Heart right ventricle (tissue), 16 donors: Measurements from ENCODE around the gene COL8A1. TPM values are rescaled to one million over a fixed set of nuclear protein-coding genes. Genes with fewer than 3 reads are reported as not detected.

Source experiments
- ATAC-seq, 8 donors: fragments of 200-7000 bp; cut with Tn5 transposase; one replicate each; pipeline ENCODE4 v1.9.1; 2020; ENCODE audit warnings: mild to moderate bottlenecking in 8 of 8, moderate library complexity in 8 of 8, moderate number of reproducible peaks in 1 of 8
- DNase-seq, 2 donors: peaks; one replicate each; pipeline ENCODE4 v3.0.0-alpha.2; 2020
- H3K27ac ChIP-seq, 10 donors: fragments of 200-600 bp; sonication (generic) in 2 of 10; one replicate each; pipeline versions ENCODE4 v1.5.0 to v1.8.0; 2020 to 2022; ENCODE audit warnings: mild to moderate bottlenecking in 3 of 10
- H3K27me3 ChIP-seq, 7 donors: fragments of 200-600 bp; one replicate each; pipeline ENCODE4 v1.8.0; 2021 to 2022; ENCODE audit warnings: mild to moderate bottlenecking in 2 of 7
- H3K36me3 ChIP-seq, 9 donors: fragments of 200-600 bp; sonication (generic) in 1 of 9; one replicate each; pipeline versions ENCODE4 v1.5.0 to v1.8.0; 2020 to 2022; ENCODE audit warnings: mild to moderate bottlenecking in 2 of 9
- H3K4me1 ChIP-seq, 9 donors: fragments of 200-600 bp; sonication (generic) in 1 of 9; one replicate each; pipeline versions ENCODE4 v1.5.0 to v1.8.0; 2020 to 2022; ENCODE audit warnings: mild to moderate bottlenecking in 4 of 9
- H3K4me3 ChIP-seq, 10 donors: fragments of 200-600 bp; sonication (generic) in 2 of 10; one replicate each; pipeline versions ENCODE4 v1.5.0 to v1.8.0; 2020 to 2022; ENCODE audit warnings: mild to moderate bottlenecking in 7 of 10, moderate library complexity in 2 of 10
- H3K9me3 ChIP-seq, 11 donors: fragments of 200-600 bp in 10 of 11; sonication (generic) in 2 of 11; one replicate each; pipeline versions ENCODE4 v1.5.0 to v1.8.0; 2013 to 2022; ENCODE audit warnings: mild to moderate bottlenecking in 2 of 11, control low read depth in 1 of 11, moderate library complexity in 1 of 11
- CTCF ChIP-seq, 9 donors: fragments of 200-600 bp; sonication (generic) in 2 of 9; IDR thresholded peaks; one replicate each; pipeline versions ENCODE4 v1.5.0 to v1.8.0; 2021 to 2022; ENCODE audit warnings: antibody characterized with exemption in 9 of 9, mild to moderate bottlenecking in 5 of 9, moderate library complexity in 1 of 9
- WGBS, 2 donors: extraction: QIAGEN DNeasy Blood & Tissue Kit; methylation state at CpG; one replicate each; pipeline ENCODE4 v1.1.7; 2013; ENCODE audit warnings: inconsistent platforms in 1 of 2; 5-methylcytosine and 5-hydroxymethylcytosine counted together
- intact Hi-C, 10 donors: fragments of 100-400 bp; cut with DNase I; formaldehyde crosslinking; loops; one replicate each; pipeline versions ENCODE4 v1.11.1 to v1.14.2; 2022
- polyA plus RNA-seq, 2 donors: library from polyadenylated mRNA; stranded (reverse); fragments of 200-250 nt; gene quantifications; one replicate each; pipeline ENCODE4 v1.2.3, GENCODE V29; 2013
- total RNA-seq, 10 donors: library from RNA; stranded (reverse); fragmentation: NEBNext Ultra II Directional in 3 of 10; extraction: Animal tissue kit (Norgen Biotek cat#: 25700) in 3 of 10; gene quantifications; one replicate each; pipeline versions ENCODE4 v1.2.1 to v1.2.4, GENCODE V29; 2021 to 2023
- donor health status: Arrhythmogenic right ventricular cardiomyopathy.
- donor health status: ischemic (EF 13 %, LVEDD 7.1; RV severe dilation, severe dysfunction).
- donor health status: healthy with polysubstance abuse.
- donor health status: DM: no; HTN: yes; CAD: no.
- donor health status: DM: no; HTN: no; CAD: no.
- donor health status: ischemic (EF 25% LVEDD 6.9; RV normal size, moderate dysfunction).
- donor health status: ischemic (EF 25% LVEDD 5.7; RV mildly dilated, moderate dysfunction).
- donor health status: healthy.
- donor health status: DM: yes; HTN: yes; CAD: no.
- donor health status: Ischemic cardiomyopathy.
- donor health status: ischemic (EF 35%, LVEDD 5.7; RV mildly dilated, moderate dysfunction).
- donor health status: nonischemic (EF 11% LVEDD 7.7; RV severe dilation, severe dysfunction).
- donor health status: DM: yes; HTN: yes; CAD: no.
- donor health status: PGD.
- donor health status: ischemic (EF 29% LVEDD 5.4; RV normal size, mild dysfunction).
- donor health status: nonischemic (EF 23%, LVEDD 6.1; RV moderate dilation, normal function).

The COL8A1 gene
- total and polyA plus RNA-seq, 12 donors: 7.5 to 32.2 (median 14.5) TPM

DNA sequence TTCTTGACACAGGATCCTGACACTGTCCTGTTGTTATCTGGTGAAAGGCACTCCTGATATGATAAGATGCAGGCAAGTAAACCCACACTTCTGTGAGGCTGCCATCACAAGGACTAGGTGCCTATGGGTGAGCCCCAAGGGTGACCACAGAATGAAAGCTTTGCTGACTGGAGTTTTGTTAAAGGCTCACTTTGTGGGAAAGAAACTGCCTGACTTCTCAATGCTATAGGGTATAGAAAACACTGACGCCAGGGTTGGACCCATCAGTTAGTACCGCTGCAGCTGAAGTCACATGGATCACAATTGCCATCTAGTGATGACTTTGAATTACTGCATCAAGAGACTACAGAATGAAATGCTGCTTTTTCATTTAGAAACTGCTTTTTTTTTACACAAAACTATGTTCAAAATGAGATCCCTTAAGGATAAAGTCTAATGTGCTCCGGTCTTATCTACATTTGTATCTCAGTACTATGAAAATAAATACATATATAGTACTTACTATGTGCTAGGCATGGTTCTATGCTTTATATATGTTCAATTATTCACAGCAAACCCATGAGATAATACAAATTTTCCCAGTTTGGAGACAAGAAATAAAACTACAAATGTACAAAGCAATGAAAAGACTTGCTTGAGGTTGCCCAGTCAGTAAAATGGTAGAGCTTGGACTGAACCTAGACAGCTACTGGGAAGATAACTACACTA is 115.0 kb downstream of the COL8A1 start:
- WGBS, 2 donors: 2 to 3% methylated on average over 3 of the region's 3 CpGs
- Histone ChIP-seq H3K27me3 (no peaks in the 10 kb centered on the region), H3K27ac (no peak overlapping the region), H3K36me3 (no peaks in the 10 kb centered on the region), H3K9me3 (no peaks in the 10 kb centered on the region), H3K4me3 (no peak overlapping the region), H3K4me1 (peaks cover 0 to 19% (median 4%) of the 10 kb centered on the region in 9 donors)
- ATAC-seq (peak in 6 of 8 donors; percentile 55 to 83 (median 79)), DNase-seq (no peak)
- TF ChIP-seq CTCF (IDR thresholded peaks at IDR 0.05): peak; percentile 49 to 85 (median 71)
- intact Hi-C loops: loop anchor here in 9 of 10 donors (1.0 to 10.0 kb wide), 14 partner anchors 109 to 936 kb away; no protein-coding TSS in a partner anchor

DNA sequence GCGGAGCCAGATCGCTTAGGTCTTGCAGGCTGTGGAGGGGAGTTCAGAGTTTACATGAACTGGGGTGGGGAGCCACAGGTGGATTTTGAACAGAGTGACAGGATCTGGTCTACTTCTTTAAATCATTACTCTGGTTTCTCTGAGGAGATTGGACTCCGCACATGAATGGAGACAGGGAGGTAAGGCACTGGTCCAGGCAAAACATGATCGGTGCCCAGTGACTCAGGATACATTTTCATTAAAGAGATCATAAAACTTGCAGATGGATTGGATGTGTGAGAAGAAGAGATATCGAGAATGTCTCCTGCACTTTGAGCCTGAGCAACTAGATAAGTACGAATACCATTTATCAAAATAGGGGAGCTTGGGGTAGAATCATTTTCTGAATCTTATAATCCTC is 117.4 kb downstream of the COL8A1 start:
- no peaks in the 10 kb centered on the region for H3K36me3 ChIP-seq
- no peak overlapping the region for H3K4me3 ChIP-seq
- WGBS, 2 donors: 82 to 88% methylated on average over 6 of the region's 6 CpGs
- H3K9me3 ChIP-seq: no peaks in the 10 kb centered on the region
- no peaks in the 10 kb centered on the region for H3K27me3 ChIP-seq
- no peak for ATAC-seq
- peak overlapping the region in 1 of 10 donors; percentile 1 for H3K27ac ChIP-seq
- DNase-seq: no peak
- no peak for TF ChIP-seq CTCF (IDR thresholded peaks at IDR 0.05)
- H3K4me1 ChIP-seq: peaks cover 0 to 39% (median 12%) of the 10 kb centered on the region in 9 donors
- intact Hi-C loops: loop anchor here in 5 of 10 donors (10.0 kb wide), 6 partner anchors 111 to 931 kb away; no protein-coding TSS in a partner anchor

- intact Hi-C loops: loop anchor here in 5 of 10 donors (10.0 kb wide), 6 partner anchors 113 to 933 kb away; no protein-coding TSS in a partner anchor
- no peaks in the 10 kb centered on the region for H3K36me3 ChIP-seq
- H3K27ac ChIP-seq: peak overlapping the region in 2 of 10 donors; percentile 25 to 41
- no peak overlapping the region for H3K4me3 ChIP-seq
- H3K27me3 ChIP-seq: no peaks in the 10 kb centered on the region
- peaks cover 0 to 53% (median 12%) of the 10 kb centered on the region in 9 donors for H3K4me1 ChIP-seq
- ATAC-seq (no peak), DNase-seq (no peak)
- whole genome bisulfite sequencing, 2 donors: 37 to 42% methylated on average over 2 of the region's 2 CpGs
- no peaks in the 10 kb centered on the region for H3K9me3 ChIP-seq
- TF ChIP-seq CTCF (IDR thresholded peaks at IDR 0.05): no peak
Observed at GRCh38 chr3:99757966-99758365, 119.6 kb downstream of the COL8A1 start.

DNA sequence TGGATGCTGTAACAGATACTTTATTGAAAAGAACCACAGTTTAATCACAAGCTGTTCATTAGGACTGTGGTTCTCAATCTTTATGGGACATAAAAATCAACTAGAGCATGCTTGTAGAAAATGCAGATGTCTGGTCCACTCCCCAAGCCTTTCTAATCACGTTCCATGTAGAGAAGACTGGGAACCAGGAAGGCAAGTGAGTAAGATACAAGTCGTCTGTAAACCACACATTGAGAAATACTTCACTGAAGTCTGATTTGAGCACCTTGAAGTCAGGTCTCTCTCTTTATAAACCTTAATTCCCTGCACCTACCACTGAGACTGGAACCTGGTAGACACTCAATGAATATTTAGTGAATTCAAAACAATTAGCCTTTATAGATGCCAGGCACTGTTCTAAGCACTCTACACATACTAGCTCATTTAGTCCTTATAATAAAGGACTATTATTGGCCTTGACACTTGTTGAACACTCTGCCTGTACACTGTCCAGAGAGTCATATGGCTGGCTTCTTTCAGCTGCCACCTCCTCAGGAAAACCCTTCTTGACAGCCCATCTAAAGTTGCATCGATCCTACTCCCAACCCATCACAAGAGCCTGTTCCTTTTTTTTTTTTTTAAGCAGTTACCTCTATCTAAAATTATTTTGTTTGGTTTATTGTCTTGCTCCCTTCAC is 120.2 kb downstream of the COL8A1 start:
- WGBS, 2 donors: 65 to 66% methylated on average over 3 of the region's 3 CpGs
- intact Hi-C loops: loop anchor here in 5 of 10 donors (10.0 kb wide), 6 partner anchors 114 to 934 kb away; no protein-coding TSS in a partner anchor
- peak in 4 of 8 donors; percentile 63 to 78 (median 70) for ATAC-seq
- TF ChIP-seq CTCF (IDR thresholded peaks at IDR 0.05): no peak
- Histone ChIP-seq H3K36me3 (no peaks in the 10 kb centered on the region), H3K9me3 (no peaks in the 10 kb centered on the region), H3K4me1 (peaks cover 0 to 47% (median 8%) of the 10 kb centered on the region in 9 donors), H3K27ac (peak overlapping the region in 2 of 10 donors; percentile 25 to 41), H3K4me3 (no peak overlapping the region), H3K27me3 (no peaks in the 10 kb centered on the region)
- no peak for DNase-seq
